Left kidney (tissue), 2 donors: ENCODE measurements around the gene RALY. TPM values are rescaled to one million over a fixed set of nuclear protein-coding genes. Genes with fewer than 3 reads are reported as not detected.

Experiments used
- DNase-seq: peaks from one replicate; pipeline ENCODE4 v3.0.0-alpha.2; 2013
- polyA plus RNA-seq: library from polyadenylated mRNA; unstranded; fragments of 120-200 nt; gene quantifications from one replicate; pipeline ENCODE4 v1.2.1, GENCODE V29; 2013; ENCODE audit not compliant: insufficient read length

The RALY gene
- polyA plus RNA-seq, 1 donor: 144 TPM

DNA sequence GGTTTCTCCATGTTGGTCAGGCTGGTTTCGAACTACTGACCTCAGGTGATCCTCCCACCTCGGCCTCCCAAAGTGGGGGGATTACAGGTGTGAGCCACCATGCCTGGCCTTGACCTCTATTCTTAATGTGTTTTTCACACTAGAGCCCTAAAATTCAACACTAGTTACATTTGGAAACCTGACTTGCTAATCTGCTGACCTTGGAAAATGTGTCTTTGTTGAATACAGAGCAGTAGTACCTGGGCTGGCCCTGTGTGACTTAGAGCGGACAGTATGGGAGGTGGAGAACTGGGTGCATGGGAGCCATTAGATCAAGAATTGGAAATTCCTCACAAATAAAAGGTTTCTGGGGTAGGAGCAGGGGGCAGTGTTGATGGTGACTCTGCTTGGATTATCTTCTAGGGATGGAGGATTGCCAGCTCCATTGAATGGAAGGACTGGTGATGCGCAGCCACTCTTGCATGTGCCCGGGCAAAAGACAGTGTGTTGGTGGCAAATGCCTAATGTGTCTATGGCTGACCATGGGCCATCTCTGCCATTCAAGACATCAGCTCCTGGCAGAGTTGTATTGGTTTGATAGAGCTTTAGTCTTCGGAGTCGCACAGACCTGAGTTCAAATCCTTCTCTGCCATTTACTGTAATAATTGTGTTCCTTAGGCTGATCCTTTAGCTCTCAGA lies 53.4 kb downstream of the RALY start:
- DNase-seq: no peak

GRCh38 chr20:34047917-34048316 lies 54.2 kb downstream of the RALY start:
- no peak for DNase-seq

DNA sequence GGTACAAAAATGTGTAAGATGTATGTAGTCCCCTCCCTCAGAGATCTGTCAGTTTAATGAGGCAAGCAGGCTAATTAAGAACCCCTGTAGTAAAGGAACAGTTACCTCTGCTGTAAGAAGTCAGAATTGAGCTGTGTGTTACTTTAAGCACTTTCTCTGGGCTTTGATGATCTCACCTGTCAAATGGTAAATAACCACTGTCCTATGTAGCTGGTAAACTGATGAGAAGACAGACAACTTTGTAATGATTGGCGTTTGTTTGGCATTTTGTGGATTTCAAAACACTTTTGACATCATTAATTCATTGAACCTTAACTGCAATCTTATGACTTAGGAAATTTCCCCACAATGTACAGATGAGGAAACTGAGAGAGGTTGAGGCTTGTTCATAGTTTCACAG lies 55.7 kb downstream of the RALY start:
- no peak for DNase-seq

GRCh38 chr20:34049897-34050695 lies 56.4 kb downstream of the RALY start:
- no peak for DNase-seq

DNA sequence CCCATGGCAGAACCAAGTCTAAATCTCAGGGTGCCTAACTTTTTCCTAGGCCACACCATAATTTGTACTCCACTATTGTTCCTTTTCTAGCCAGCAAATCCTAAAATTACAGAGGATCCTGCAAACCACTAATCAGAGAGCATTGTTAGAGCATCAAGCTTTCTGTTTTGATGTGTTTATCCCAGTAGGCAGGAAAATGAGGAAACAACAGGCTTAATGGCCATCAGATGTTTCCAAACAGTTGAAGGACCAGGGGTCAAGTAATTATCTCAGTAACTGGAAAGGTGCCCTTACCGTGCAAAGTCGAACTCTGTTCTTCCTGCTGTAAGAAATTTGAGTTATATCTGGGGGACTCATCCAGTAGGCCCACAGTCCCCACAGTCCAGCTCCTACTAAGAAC lies 58.7 kb downstream of the RALY start:
- DNase-seq: no peak

DNA sequence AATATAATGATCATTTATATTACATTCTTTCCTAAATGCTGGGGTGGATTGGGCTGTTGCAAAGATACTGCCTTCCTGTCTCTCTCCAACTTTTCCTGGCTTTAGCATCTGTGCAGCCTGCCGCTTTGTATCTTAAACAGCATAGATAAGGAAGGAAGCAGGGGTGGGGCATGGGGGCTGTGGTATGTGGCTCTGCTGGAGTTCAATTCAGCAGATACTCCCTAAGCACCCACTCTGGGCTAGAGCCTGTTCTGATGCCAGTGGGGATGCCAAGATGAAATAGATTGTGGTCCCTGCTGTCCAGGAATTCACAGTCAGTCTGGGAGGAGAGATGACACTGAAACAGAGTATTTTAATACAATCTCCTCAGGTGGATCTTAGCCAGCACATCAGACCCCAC lies 61.6 kb downstream of the RALY start:
- no peak for DNase-seq

DNA sequence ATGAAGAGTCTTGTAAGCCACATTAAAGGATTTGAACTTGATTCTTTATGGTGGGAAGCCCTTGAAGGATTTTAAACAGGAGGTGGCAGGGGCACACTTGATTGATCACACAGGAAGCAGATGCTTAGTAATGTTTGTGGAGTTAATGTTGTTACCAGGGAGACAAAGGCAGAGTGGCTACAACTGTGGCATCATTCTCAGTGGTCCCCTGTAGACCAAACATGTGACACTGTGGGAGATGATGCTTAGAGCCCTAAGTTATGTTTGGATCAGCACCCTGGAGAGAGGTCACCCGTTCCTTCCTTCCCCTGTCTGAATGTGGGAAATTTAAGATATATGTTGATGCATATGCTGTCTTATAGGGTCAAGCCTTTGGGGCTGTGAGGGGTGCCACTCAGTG lies 65.1 kb downstream of the RALY start:
- no peak for DNase-seq

DNA sequence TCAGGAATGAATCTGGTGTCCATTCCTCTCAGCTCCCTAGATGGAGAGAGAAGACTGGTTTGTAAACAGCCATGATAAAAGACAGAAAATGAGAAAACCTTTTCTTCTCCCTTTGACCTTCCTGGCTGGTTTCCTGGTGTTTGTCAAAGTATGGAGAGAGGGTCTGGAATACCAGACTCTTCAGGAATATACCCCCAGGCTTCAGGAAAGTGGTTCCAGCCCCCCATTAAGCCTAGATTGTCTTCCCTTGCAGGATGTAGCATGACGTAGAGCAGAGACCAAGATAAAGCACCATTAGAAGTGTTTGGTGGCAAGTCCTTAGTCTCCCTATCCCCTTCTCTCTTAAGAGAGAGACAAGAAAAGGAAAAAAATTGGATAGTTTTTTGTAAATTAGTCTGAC lies 67.3 kb downstream of the RALY start:
- no peak for DNase-seq

GRCh38 chr20:34061695-34062094 lies 68.0 kb downstream of the RALY start:
- no peak for DNase-seq

DNA sequence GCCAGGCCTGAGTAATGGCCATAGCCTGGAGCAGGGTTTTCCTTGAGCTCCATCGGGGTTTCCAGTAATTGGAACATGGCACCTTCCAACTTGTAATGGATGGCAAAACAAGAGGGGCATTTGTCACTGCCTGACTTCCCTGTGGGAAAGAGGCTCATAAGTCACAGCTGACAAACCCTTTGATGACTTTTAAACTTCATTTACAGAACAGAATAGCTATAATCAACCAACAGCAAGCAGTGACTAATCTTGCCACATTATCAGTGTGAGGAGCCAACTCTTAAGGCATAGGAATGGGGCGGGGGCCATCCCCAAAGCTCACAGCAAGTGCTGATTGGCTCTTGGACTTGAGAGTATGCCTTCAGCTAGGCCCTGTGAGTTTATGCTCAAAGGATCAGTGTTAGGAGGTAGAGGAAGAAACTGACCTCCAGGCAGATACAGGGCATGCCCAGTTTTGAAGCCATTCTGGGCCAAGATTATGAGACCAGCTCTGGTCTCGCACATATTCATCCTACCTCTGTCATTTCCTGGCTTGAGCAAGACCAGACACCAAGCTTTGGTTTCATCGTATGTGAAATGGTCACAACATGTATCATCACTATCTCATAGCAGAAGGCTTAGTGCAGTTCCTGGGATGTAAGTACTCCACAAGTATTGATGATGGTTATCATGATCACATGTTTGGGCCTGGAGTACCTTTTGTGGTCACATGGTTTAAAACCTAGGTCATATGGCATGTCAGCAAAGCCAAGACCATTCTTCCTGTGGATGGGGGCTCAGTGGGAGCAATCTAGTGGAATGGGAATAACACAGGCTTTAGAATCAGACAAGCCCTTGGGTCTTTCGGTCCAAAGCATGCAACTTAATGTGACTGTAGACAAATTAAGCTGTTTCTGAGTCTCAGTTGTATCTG lies 69.1 kb downstream of the RALY start:
- no peak for DNase-seq

GRCh38 chr20:34064286-34064685 lies 70.6 kb downstream of the RALY start:
- DNase-seq: no peak

DNA sequence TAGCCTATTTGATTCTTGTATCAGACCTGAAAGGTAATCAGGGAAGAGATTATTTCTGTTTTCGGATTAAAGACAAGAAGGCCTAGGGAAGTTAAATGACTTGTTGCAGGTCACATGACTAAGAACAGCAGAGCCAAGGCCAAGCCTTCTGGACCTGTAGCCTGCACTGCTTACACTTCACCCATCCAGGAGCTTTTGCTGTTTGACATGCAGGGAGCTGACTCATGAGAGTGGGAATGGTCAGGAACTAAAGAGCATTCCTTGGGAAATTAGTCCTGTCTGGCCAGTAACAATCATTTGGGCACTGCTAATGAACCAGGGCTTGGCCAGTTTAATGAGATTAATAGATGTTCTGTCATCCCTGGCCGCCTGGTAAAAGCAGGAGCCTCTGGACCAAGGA lies 71.5 kb downstream of the RALY start:
- DNase-seq: no peak

GRCh38 chr20:34066476-34067090 lies 72.9 kb downstream of the RALY start:
- DNase-seq: no peak

- no peak for DNase-seq
These were observed 74.3 kb downstream of the RALY start for GRCh38 chr20:34068001-34068400.

GRCh38 chr20:34069341-34070078 lies 75.8 kb downstream of the RALY start:
- peak; percentile 84 for DNase-seq

GRCh38 chr20:34070079-34070439 lies 76.3 kb downstream of the RALY start:
- DNase-seq: no peak

DNA sequence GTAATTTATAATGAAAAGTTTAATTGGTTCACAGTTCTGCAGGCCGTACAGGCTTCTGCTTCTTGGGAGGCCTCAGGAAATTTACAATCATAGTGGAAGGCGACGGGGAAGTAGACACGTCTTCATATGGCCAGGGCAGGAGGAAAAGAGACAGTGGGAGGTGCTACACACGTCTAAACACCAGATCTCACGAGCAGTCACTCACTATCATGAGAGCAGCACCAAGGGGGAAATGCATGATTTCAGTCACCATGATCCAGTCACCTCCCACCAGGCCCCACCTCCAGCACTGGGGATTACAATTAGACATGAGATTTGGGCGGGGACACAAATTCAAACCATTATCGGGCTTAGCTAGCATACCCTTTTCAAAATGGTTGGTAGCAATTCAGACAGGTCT lies 77.1 kb downstream of the RALY start:
- DNase-seq: no peak

- no peak for DNase-seq
These were observed 78.4 kb downstream of the RALY start for GRCh38 chr20:34072076-34072475.

DNA sequence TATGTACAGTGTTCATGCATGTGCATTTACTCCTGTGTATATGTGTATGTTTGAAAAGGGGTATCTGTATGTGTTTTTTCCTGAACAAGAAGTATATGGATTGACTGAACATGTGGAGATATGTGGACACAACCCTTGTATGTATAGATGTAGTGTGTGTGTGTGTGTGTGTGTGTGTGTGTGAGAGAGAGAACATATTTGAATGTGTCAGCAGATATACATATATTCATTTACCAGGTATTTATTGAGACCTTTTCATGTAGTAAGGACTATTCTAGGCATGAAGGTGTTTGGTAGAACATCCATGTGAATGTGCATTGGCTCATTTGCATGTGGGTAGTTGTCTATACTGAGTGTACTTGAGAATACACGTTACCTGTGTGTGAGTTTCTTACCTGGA lies 79.1 kb downstream of the RALY start:
- DNase-seq: no peak

GRCh38 chr20:34074101-34074760 lies 80.5 kb downstream of the RALY start:
- no peak for DNase-seq

- no peak for DNase-seq
These were observed 81.9 kb downstream of the RALY start for GRCh38 chr20:34075647-34076046.
